Fibroblast of skin of right biceps (primary cell): ENCODE data around the gene CDC45.

Experiments
- DNase-seq: peaks from one replicate; pipeline ENCODE4 v3.0.0-alpha.2; 2013

CDC45 gene

DNA sequence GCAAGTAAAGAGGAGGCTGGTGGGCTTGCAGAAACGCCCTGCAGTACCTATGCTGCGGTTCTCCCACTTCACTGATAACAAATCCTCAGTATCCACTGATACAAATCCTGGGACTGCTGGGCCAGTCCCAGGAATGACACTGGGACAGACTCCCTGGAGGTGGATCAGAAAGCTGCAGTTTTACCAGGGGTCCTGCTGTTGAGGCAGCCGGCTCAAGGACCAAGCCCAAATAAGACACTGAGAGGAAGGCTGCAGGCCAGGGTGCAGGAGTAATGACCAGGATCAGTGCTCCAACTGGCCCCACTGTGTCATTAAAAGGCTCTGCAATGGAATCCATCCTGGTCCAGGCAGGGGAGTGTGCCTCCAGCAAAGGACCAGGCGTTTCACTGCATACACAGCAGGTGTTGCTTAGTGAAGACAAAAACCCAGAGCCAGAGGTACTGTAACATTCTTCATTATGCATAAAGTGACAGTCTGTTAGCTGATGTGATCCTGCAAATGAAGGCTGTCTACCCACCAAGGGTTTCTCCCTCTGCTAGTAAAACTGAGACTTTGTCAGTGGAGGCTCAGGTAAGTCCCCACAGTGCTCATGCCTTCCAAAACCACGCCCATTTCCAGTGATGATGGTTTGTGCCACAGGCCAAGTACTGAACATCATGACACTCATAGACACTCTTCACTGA lies 30.8 kb upstream of the CDC45 start:
- DNase-seq = no peak

DNA sequence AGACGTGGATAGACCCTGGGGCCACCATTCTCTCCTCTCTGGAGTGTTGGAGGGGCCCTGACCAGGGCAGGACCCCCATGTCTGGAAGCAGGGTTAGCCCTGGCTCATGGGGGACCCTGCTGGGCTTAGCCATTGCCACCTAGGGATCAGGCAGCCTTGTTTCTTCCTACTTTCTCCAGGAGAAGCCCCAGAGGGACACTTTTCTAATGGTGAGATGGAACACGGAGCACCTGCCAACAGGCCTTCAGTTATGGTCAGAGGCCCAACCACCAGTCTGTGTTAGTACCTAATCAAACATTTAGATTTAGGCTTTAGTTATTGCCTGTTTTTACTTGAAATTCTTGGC lies 30.3 kb upstream of the CDC45 start:
- DNase-seq = no peak

DNA sequence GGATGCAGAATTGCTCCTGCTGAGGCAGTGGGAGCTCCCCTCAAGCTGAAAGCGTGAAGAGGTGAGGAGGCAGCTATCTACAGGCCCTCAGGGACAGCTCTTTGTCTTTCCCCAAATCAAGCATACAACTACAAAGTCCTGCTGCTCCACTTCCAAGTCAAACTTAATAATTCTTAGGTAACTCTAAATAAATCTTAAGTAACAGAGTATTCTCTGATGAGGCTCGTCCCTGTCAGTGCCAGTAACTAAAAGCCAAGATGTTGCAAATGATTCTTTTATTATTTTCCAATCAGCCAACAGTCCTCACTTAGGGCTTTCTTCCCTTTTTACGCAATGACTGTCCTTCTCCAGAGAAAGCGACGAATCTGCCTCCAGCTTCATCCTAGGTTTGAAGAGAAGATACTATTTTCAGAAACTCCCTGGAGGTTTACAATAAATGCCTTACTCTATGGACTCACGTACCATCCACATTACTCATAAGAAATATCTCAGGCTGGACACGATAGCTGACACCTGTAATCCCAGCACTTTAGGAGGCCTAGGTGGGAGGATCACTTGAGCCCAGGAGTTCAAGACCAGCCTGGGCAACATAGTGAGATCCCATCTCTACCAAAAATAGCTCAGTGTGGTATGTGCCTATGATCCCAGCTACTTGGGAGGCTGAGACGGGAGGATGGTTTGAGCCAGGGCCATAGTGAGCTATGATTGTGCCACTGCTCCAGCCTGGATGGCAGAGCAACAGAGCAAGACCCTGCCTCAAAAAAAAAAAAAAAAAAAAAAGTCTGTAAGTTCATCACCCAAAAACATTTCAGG lies 29.2 kb upstream of the CDC45 start:
- DNase-seq = no peak

DNA sequence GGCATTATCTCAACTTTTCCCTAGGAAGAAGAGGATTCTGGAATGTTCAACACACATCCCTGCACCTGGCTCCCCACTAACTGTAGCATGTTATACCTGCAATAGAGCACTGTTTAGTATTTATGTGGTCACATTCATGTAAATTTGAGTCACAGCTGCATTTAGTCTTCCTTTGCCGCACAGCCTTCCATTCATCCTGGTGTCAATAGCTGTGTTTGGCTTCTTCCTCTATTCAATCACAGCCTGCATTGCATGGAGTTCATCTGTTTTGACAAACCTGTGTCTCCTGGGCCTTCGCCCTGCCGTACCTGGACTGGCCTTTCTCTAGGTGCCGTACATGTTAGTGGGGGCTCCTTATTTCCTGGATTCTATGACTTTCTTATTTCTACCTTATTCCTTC lies 28.1 kb upstream of the CDC45 start:
- no peak for DNase-seq

DNA sequence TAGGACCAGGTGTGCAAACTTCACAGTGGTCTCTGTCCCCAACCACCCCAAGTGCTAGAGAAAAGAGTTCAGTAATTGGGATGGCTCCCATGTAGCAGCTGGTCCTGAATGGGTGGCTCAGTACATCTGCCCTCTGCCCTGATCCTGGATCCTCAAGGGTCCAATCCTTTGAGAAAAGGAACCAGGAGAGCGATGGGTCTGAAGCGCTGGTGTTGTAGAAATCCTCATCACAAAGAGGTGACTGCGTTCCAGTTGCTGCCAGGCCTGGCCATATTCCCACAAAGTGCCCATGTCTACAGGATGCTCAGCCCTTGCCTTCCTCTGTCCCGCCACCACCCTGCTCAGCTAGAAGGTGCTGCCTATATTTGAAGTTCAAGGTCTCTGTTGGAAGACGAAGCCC lies 26.0 kb upstream of the CDC45 start:
- DNase-seq = no peak

DNA sequence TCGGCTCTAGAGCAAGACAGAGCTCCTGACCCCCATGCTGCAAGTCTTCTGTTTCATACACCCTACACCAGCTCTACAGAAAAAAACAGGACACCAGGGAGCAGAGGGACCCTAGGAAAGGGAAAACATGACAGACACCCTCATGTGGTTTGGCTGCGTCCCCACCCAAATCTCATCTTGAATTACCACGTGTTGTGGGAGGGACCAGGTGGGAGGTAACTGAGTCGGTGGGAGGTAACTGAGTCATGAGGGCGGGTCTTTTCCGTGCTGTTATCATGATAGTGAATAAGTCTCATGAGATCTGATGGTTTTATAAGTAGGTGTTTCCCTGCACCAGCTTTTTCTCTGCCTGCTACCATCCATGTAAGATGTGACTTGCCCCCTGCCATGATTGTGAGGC lies 25.6 kb upstream of the CDC45 start:
- no peak for DNase-seq

DNA sequence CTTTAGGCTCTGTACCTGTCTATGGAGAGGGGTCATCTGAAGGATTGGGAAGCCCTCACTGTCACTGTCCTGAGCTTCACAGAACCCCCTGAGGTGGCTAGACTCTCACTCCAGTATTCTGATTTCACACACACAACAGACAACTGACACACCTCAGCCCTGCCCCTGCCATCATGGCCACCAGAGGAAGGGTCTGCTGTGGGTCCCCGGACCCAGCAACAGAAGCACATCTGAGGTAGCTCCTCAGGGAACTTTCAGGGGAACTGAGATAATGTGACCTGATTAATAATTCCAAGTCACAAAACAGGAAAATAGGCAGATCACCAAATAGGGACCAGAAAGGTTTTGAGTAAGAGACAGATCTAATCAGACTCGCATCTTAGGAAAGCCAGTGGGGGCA lies 24.7 kb upstream of the CDC45 start:
- DNase-seq = no peak

DNA sequence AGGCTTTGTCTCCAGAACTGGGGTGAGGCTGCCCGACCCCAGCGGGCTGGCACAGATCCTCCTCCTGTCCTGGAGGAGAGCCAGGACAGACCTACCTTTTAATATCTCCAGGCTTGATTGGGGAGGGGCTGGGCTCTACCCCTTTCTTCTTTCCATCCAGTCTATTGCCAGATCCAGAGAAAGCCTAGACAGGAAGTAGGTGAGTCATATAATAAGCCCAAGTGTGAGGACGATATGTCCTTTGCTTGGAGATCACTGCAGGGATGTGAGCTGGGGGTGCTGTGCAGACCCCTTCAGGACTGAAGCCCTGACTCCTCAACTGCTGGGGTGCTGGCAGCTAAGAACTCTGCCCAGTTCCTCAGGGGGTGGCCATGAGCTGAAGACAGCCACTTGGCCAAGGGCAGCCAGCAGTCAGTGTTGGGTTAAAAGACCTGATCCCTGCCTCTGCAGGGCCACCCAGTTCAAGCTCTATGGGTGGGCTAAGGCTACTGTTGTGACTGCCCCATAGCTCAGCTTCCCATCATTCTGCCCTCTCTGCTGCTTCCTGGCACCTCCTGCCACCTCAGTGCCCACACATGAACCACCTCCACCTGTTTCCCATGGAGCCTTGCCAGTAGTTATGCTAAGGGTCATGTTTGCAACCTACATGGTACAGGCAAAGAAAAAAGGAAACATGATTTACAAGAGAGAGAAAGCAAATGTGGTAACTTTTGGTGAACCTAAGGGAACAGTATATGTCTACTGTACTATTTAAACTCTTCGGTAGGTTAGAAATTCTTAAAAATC lies 23.9 kb upstream of the CDC45 start:
- DNase-seq = no peak

DNA sequence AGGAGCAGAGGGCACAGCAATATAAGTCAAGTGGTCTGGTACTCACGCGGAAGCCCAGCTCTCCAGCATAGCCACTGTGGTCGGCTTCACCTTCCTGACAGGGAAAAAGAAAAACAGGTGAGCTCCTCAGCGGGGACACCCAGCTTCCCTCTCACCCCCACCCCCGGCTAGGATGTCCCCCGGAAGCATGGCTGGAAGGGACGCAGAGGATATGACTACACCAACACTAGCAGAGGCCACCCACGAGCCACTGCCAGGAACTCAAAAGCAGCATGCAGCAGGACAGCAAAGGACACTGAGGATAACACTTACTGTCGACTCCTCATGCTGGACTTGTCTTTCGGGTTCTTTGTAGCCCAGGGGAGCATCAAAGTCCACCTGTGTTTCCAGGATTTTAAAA lies 23.2 kb upstream of the CDC45 start:
- DNase-seq = no peak

DNA sequence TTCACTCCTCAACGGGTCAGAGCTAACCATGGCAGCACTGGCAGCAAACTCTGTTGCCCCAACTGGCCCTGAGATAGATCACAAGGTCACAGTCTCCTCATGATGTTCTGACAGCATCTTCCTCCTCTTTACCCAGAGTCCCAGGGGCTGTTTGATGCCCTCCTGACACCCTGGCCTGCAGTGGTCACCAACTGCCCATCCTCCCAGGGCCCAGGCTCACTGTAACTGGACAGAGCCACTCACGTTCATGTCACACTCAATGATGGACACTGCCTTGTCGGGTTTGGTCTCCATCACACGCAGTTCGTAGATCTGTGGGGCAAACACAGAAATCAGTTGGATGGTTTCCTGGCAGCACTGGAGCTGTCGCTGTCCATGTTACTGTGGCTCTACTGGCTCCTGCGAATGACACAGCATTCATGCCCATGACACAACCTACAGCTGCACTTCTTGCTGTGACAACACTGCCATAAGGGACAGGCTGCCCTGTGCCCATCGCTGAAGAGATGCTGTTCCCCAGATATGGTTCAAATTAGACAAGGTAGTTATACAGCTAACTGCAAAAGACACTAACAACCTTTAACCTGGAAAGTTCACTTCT lies 21.8 kb upstream of the CDC45 start:
- DNase-seq = no peak

DNA sequence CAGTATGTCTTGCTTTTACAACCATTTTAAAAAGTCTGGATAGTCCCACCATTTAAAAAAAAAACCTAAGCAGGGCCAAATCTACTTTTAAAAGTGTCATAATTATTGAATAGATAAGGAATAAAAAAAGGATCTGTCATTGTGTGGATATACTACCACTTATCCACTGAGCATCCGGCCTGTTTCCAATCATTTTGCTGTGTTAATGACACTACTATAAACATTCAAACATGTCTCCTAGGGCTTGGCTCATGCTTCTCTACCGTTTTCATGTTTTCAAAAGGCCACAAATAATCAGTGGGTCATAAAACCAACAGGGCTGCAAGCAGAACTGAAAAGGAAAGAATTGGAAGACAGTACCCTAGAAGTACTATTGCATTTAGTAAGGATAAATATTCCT lies 19.7 kb upstream of the CDC45 start:
- no peak for DNase-seq

DNA sequence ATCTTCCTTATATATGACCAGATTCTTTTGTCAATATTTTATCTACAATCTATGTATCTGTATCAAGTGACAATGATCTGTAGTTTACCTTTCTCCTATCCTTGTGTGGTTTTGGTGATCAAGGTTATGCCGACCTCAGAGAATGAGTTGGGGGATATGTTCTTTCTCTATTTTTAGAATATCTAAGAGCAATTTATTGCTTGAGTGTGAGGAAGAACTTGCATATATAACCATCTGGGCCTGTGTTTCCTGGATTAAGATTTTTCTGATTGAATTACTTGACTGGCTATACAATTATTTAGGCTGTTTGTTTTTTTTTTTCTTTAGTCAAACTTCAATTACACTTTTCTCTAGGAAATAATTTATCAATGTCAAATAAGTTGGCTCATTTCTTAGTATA lies 18.2 kb upstream of the CDC45 start:
- no peak for DNase-seq

DNA sequence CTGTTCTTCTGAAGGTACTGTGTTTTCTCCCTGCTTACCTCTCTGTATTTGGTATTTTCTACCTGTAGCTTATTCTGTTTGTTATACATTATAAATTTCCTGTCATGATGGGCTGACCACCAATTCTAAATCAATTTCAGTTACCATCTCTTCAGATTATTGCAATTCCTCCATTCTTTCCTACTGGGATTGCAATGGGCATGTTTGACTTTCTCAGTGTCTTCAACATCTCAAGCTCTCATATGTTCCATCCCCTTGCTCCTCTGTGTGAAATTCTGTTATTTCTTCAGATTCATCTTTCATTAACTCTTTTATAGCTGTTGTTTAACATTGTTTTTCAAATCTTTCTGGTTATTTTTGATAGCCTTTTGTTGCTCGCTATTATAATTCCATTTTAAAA lies 16.7 kb upstream of the CDC45 start:
- DNase-seq = no peak

DNA sequence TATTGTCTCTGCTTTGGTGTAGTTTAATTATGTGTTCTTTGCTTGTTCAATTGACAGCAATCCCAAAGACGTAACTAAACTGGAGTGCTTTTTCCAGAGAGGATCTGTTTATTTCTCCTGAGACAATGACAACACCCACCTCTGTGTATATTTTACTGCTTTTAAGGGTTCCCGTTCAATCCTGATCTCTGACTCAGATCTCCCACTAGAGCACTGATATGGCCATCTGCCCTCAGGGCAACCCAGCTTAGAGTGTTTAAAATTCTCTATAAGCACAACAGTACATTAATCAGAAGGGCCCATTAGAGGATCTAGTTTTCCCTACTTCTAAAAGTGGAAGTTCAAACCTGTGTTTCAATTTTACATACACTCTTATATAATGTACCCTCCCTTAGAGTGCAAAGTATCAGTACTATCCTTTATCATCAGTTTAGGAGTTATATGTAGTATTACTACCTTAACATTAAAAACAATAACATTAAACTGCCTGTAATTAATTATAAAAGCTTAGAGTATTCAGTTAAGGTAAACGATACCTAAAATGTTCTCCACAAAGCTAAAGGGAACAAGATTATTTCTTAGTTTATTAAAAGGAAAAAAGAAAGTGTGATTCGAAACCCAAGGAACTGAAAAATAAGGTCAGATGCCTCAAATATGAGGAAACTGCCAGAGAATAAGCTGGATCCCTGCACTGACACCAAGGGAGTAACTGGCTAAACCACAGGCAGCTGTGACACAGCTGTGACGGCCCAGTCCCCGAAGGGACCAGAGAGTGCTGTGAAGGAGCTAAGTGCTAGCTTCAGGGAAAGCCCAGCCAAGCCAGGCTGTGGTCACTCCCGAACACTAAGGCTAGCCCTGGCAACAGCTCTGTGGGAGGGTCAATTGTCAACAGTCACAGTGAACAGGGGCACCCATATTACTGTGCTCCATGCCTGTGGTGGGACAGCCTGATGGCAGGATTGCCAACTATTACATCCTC lies 15.9 kb upstream of the CDC45 start:
- DNase-seq = no peak

DNA sequence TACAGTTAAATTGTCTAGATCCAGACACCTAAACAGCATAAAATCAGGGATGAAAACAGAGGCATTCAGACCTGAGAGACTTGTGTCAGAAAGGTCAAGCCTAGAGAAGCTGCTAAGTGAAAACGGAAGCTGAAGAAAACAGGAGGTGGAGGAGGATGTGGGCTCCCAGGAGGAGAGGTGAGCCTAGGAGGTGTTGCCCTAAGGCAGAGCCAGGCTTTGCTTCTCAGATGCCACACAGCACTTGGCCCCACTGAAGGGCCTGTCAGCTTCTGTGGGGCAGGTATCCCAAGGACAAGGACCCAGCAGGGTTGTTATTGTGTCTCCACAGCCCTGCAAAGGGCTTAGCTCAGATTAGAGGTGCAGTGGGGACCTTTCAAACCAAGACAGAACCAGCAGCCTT lies 15.2 kb upstream of the CDC45 start:
- DNase-seq = no peak

DNA sequence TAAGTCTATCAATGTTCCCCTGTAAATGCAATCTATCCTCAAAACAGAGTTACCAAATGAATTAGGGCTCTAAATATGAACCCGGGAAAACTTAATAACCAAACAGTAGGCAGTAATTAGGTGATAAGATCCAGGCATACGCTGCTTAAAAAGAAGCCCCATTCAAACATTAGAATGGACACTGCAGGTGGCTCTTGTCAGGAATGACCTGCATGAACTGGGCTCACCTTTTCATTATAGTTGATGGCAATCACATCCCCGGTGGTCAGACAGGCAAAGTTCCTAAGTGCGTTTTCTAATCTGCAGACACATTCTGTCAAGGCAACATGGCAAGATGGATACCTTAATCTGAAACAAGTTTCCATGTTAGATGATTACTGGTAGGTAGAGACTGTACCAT lies 14.7 kb upstream of the CDC45 start:
- no peak for DNase-seq

DNA sequence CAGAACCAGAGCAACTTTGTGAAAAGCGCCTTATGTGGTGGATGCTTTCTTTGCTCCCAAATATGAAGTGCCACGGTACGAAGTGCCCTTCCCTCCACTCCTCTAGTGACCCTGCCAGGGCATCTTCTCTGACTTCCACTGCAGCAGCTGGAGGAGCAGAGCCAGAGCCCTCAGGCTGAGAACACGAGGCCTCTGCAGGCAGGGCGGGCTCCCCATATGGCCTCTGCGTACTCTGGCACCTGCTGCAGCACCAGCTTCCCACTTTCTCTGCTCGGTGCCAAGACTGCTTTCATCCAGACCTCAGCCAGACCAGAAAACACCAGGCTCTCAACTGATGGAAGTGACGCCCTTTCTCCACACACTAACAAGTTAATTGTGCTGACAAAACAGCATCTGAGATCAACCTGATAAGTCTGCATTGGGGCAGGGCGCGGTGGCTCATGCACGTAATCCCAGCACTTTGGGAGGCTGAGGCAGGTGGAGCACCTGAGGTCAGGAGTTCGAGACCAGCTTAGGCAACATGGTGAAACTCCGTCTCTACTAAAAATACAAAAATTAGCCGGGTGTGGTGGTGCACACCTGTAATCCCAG lies 13.5 kb upstream of the CDC45 start:
- DNase-seq = no peak

DNA sequence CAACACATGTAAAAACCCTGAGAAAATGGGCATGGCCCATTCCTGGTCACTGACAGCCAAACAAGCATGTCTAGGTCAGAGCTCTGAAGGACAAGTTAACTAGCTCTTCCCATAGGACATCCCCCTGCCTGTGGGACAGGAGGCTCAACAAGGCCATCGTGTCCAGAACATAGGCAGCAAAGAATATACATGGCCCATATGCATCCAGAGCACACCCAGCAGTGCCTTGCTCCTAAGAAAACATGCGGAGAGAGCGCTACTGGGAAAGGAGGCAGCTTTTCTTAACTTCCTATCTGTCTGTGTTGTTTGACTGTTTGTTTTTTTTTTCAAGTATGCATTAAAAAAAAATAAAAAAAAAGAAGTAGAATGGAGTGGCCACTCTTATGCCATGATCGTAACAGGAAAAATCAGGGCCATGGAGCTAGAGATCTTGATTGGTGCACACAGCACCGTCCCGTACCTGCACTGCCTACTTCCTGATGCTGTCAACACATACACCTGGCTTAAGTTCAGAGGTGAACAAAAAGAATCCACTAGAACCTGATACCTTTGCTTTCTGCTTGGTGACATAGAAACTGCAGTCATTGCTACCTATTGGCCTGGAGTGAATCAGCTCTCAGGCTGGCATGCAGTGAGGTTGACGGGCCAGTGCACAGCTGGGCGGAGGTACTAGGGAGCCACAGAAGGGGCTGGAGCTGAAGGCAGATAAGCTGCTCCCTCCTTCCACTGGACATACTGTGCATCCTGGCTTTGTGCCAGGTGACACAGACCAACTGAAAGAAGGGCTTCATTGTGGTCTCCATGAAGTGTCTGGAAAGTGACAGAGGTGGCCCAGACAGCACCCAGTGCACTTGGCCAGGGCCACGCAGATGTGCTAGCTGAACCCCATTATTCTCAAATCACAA lies 12.6 kb upstream of the CDC45 start:
- DNase-seq = no peak

DNA sequence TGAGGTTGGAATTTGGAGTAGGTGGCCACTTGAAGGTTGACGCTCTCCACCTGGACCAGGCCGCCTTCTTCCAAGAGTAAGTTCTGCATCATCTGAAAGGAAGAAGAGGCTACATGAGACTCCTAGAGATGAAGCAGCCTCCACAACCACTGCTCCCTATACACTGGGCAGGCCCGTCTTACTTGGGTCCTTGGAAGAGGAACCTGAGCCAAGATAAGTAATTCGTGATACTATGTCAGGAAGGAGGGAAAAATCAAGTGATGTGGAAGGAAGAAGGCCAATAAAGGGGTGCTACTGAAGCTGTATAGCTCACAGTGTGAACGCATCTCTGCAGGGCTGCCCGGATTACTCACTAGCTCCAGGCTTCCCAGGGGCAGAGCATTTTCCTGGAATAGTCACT lies 11.8 kb upstream of the CDC45 start:
- no peak for DNase-seq

DNA sequence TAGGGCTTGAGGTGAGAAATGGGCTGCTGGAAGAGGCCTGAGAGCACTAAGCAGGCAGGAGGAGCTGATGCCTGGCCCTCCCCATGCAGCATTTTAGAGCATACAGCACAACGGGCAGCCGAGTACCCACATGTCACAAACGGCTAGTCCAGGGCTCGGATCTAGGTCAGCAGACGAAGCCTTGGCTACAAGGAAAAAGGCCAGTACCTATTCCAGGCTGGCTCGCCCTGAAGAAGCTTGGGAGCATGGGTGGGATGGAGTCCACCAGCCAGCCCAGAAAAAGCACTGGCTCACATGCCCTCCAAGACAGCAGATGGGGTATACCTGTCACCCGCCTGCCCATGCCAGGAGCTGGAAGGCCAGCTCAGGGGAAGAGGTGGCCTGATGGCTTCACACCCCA lies 10.3 kb upstream of the CDC45 start:
- DNase-seq = no peak

DNA sequence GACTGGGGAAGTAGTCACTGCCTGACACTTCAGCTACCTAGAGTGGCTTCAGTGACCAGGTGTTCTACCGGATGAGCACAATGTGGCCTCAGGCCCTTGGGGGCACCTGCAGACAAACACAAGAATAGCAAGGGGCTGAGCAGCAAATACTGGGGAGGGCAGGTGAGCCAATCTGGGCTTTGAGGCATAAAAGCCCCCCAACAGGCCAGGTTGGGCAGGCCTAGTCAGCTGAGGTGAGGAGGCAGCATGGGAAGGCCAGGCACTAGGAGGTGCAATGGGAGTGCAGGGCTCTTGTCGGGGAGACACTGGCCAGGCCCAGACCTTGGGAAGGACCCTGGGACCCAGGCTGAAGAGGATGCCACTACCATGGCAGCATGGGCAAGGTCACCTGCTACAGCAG lies 9.7 kb upstream of the CDC45 start:
- DNase-seq = no peak
